GM18867 (cell line): ENCODE data around the gene PCK2.

Experiments used
- ATAC-seq: cut with Tn5 transposase; IDR thresholded peaks from one replicate; pipeline ENCODE4 v1.9.1; 2021; ENCODE audit warnings: mild to moderate bottlenecking, moderate library complexity; ENCODE audit not compliant: unreplicated experiment

Gene PCK2

GRCh38 chr14:24074625-24075484, 19.3 kb upstream of the PCK2 start:
- no peak for ATAC-seq

GRCh38 chr14:24075485-24076301, 18.4 kb upstream of the PCK2 start:
- ATAC-seq: no peak

- no peak for ATAC-seq
Observed at GRCh38 chr14:24076302-24076601, 17.9 kb upstream of the PCK2 start.

GRCh38 chr14:24077086-24077485, 17.0 kb upstream of the PCK2 start:
- no peak for ATAC-seq

GRCh38 chr14:24078146-24078545, 16.0 kb upstream of the PCK2 start:
- no peak for ATAC-seq

- no peak for ATAC-seq
Observed at GRCh38 chr14:24079491-24080141, 14.5 kb upstream of the PCK2 start.

GRCh38 chr14:24080142-24080530, 14.0 kb upstream of the PCK2 start:
- no peak for ATAC-seq

GRCh38 chr14:24080888-24081738, 13.0 kb upstream of the PCK2 start:
- peak; percentile 90 for ATAC-seq

GRCh38 chr14:24081739-24082211, 12.3 kb upstream of the PCK2 start:
- no peak for ATAC-seq

GRCh38 chr14:24082411-24083080, 11.6 kb upstream of the PCK2 start:
- no peak for ATAC-seq

- no peak for ATAC-seq
Observed at GRCh38 chr14:24083462-24083861, 10.6 kb upstream of the PCK2 start.

- ATAC-seq: no peak
Observed at GRCh38 chr14:24084440-24084839, 9.7 kb upstream of the PCK2 start.

- no peak for ATAC-seq
Observed at GRCh38 chr14:24085215-24085614, 8.9 kb upstream of the PCK2 start.

GRCh38 chr14:24086193-24086955, 7.7 kb upstream of the PCK2 start:
- no peak for ATAC-seq

- ATAC-seq: no peak
Observed at GRCh38 chr14:24087004-24087403, 7.1 kb upstream of the PCK2 start.

- ATAC-seq: no peak
Observed at GRCh38 chr14:24088095-24088494, 6.0 kb upstream of the PCK2 start.

GRCh38 chr14:24089890-24090289, 4.2 kb upstream of the PCK2 start:
- no peak for ATAC-seq

- ATAC-seq: no peak
Observed at GRCh38 chr14:24092110-24092504, 2.0 kb upstream of the PCK2 start.

- ATAC-seq: no peak
Observed at GRCh38 chr14:24092505-24093206, 1.5 kb upstream of the PCK2 start.
